NCI-H69 (cell line): ENCODE measurements around the gene PRSS38.
A peak's percentile ranks its signal among the peaks of the same experiment; 100 is the strongest.

Source experiments
- DNase-seq: peaks from one replicate; lab custom pipeline; 2025; lab: John Stamatoyannopoulos, UW

The PRSS38 gene

DNA sequence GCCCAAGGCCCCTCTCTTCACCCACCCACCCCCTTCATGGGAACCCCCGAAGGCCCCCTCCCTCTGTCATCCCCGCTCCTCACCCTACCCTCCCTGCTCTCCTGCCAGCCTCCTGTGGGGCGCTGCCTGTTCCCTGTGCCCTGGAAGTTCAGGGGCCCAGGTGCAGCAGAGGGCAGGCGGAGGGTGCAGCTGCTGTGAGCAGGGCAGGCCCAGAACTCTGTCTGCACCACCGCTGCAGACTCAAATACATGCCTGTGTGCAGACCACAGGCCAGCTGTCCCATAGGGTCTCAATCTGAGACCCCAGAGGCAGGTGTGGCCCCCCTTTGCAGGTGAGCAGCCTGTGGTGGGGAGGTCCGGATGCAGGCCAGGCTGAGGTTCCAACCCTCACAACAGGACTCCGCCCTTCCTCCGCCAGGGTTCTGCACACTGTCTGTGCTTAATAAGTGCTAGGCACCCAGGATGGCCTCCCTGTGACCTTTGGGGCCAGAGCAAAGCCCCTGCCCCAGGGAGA is 69.7 kb downstream of the PRSS38 start:
- no peak for DNase-seq

GRCh38 chr1:227885648-227886502 is 70.4 kb downstream of the PRSS38 start:
- no peak for DNase-seq

DNA sequence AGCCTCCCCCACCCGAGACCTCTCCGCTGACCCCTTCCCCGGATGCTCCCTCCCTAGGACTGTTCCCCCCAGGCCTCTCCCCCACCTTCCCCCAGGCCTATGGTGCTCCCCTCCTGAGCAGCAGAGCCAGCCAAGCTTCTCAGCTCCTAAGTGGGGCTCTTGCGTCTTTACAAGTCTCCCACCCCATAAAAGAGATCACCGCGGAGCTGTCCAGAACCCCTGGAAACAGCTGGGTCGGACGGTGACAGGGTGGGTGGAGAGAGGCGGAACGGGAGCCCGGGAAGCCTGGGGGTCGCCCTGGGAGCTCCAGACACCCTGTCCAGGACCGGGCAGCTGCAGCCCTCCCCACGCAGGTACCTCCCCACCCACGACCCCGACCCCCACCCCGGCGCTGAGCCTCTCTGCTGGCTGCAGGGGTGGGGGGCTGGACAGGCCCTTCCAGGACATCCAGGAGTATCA is 71.1 kb downstream of the PRSS38 start:
- no peak for DNase-seq

DNA sequence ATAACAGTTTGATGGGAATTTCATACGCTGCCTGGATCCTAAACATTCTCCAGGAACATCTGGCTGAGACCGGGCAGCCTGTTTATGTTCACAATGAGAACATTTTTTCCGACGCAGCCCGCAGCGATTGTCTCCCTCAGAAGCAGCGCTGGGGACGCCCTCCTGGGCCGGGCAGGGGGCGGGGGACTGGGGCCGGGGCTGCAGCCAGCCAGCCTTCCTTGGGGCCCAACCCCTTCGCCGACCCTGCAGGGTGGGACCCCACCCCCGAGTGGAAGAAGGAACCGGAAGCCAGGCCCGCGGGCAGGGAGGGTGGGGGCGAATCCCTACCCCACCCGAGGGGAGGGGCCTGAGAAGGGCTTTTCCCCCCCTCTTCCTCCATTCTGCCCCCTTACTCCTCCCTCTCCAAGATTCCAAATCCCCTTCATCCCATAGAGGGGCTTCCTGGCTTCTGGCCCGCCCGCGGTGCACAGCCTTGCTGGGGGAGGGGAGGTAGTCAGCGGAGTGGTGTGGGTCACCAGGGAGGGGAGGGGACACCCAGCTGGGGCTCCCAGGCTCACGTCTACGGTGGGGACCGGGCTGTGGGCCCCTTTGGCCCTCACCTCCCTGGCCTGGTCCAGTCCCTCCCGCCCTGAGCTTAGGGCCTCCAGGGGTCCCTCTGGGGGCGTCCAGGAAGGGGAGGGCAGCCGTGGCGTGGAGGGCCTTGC is 71.7 kb downstream of the PRSS38 start:
- peak; percentile 69 for DNase-seq

DNA sequence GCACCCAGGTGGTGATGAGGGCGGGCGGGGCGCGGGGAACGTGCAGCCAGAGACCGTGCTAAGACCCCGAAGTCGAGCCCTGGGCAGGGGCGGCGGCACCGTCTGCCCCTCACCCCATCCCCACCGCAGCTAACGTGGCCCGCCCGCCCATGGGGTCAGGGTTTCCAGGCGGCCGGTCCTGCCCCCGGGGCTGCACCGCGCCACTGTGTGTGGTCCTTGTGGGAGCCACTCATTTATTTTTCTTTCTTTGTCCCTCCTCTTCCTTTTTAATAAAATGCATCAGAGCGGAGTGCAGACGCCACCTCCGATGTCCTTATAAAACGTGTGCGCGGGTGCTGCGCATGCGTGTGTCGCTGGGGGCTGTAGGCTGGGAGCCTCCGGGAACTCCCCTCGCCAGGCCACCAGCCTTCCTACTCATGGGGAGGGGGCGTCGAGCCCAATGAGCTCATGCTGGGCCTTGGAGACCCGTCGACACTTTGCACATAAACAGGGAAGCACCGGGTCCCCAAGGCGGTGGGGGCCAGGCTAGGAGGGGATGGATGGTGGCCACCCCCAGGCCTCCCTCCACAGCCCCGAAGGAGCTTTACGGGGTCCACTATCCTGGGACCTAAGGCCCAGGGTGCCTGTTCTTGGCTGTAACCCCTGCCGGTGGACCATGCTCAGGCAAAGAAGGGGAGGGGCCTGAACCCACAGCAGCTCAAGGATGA is 72.4 kb downstream of the PRSS38 start:
- DNase-seq = no peak

DNA sequence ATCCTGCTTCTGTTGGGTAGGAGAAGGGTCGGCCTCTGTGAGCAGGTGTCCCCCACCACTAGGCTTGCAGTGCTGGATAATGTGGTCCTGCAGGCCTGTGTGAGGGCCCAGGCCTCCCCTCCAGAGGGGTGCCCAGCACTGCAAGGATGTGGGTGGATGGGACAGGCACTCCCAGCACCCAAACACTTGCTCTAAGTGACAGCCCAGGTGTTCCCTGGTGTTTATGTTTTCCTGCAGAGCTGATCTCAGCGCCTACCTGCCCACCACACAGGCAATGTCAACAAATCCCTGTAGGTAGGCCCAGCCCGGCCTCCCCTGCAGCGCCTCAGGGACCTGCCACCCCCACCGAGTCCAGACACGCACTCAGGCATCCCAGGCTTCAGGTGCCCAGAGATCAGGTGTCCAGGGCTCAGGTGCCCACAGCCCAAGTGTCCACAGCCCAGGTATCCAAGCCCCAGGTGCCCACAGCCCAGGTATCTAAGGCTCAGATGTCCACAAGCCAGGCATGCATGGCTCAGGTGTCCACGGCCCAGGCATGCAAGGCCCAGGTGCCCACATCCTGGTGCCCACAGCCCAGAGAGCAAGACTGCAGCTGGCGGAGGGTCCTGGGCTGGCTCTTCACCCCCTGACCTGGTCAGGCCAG is 73.0 kb downstream of the PRSS38 start:
- peak; percentile 66 for DNase-seq

DNA sequence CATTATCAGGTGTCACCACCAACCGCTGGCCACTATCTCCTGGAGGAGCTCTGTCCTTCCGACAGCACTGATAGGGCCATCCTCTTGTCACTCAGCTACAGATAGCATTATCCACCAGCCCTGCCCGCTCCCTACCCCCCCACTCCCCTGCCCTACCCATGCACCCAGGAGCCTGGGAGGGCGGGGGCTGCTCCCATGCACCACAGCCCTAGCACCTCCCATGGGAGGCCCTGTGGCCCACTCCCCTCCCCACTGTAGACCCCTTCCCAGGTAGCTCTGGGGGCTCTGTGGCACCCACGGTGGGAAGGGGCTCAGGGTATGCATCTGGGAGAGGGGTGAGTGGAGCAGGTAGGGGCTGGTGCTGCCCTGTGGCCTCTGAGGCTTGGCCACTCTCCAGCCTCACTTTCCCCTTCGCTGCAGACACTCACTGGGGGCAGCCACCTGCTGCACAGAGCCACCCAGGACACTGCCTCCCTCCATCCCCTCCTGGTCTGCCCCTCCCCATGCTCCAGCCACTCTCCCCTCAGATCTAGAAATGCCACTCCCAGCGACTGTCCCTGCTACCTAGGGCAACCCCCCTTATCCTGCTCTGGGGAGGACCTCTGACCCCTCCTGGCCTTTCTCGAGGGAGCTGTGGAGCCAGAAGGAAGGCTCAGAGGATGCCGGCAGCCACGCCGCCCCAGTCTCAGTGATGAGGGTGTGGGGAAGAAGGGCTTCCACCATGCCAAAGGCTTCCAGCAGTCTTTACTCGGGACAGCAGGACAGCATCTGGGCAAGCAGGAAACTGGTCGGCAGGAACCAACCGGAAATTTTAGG is 73.8 kb downstream of the PRSS38 start:
- no peak for DNase-seq

GRCh38 chr1:227889863-227890405 is 74.5 kb downstream of the PRSS38 start:
- no peak for DNase-seq

GRCh38 chr1:227890451-227891222 is 75.2 kb downstream of the PRSS38 start:
- DNase-seq = no peak

- DNase-seq = peak; percentile 23
Observed at GRCh38 chr1:227891223-227891954, 75.9 kb downstream of the PRSS38 start.

DNA sequence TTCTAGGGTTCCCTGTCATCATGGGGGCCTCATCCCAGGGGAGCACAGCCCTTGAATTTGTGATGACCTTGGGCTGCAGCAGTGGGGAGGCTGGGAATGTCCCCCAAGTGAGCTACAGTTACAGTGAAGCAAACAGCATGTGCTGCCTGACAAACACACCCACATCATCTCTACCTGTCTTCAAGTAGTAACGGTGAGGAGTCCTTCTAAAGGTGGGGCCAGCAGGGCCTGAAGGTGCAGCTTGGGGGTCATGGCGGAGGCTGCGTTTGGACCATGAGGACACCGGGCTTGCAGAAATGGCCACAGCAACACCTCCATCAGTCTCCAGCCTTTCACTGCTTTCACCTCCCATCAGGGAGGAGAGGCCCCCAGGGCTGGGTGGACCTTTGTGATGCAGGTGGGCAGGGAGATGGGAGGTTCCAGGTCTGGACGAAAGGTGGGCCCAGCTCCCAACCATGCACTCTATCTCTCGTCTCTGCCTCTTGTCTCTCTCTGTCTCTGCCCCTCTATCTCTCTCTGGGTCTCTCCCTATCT is 76.5 kb downstream of the PRSS38 start:
- DNase-seq = no peak

GRCh38 chr1:227892489-227893299 is 77.2 kb downstream of the PRSS38 start:
- peak; percentile 18 for DNase-seq

DNA sequence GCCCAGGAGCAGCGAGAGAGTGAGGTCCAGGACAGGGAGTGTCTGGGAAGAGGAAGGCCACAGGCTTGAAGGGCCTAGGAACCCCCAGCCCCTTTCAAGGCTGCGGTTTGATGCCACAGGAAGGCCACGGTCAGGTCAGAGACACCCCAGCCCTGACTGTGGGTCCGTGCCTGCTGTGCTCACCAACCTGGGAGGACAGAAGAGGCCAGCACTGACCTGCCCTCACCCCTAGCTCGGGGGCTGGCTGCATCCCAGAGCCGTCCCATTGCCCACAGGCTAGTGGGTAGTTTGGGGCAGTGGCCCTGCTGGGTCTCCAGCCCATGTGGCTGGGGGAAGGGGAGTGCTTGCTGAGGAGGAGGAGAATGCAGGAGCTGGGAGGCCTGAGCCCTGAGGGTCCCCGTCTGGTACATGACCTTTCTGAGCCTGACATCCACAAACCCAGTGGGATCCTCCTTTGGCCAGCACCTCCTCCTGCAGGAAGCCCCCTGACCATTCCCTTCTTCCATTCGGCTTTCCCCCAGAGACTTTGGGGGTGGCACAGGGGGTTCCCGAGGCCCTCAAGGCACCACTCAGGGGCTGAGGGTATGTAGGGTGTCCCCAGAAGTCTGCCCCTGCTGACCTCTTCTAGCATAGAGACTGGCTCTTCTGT is 77.9 kb downstream of the PRSS38 start:
- DNase-seq = no peak

DNA sequence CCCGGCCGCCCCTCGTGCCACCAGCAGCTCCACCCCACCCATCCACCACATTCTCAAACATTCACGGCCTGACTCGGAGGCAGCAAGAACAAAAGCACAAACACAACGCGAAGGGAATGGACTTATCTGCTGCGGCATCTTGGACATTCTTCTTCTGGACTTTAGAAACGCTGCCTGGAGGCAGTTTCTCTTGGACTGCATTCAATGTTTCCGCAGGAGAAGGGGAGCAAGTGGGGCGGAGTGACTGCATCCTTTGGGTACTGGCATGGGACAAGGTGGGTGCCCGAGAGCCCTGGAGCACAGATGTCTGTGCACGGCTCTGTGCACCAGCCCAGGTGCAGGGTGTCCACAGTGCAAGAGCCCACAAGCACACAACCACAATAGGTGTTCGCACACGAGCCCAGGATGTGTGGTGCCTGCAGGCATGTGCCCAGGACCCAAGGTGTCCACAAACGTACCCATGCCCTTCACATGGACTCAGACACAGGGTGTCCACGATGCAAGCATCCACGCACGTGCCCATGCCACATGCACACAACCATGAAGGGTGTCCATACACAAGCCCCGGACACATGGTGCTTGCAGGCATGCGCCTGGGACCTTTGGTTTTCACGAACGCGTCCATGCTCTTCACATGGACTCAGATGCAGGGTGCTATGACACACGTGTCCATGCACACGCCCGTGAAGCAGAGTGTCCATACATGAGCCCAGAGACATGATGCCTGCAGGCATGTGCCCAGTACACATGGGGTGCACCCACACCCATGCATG is 78.7 kb downstream of the PRSS38 start:
- no peak for DNase-seq

- DNase-seq = no peak
Observed at GRCh38 chr1:227894831-227895451, 79.5 kb downstream of the PRSS38 start.
